Stimulated activated CD4-positive, alpha-beta T cell treated with anti-CD3 and anti-CD28 coated beads, Interleukin-12 subunit alpha, Interleukin-12 subunit beta, amount 100 ng/mL, for 24 hours (primary cell): ENCODE data around the gene RDH11.

Experiments used
- DNase-seq, 2 experiments: peaks; one replicate each; pipeline ENCODE4 v3.0.0-alpha.2; 2020; ENCODE audit warnings: low read depth in 2 of 2

The RDH11 gene

DNA sequence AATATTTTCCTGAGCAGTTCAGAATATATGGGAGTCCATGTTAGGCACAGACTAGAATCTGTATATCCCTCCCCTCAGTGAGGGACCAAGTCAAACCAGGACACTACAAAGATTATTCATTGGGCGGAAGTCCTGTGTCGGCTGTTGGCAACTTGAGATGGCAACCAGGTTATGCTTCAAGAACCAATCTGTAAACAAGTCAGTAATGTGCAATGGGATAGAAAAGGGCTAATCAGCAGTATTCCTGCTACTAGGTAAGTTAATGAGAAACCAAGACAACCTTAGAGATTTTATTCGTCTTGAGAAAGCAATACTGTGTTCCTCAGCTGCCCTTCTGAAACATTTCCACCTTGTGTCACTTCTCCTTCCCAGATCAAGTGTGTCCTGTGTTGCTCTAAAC lies 49.4 kb downstream of the RDH11 start:
- DNase-seq = no peak

DNA sequence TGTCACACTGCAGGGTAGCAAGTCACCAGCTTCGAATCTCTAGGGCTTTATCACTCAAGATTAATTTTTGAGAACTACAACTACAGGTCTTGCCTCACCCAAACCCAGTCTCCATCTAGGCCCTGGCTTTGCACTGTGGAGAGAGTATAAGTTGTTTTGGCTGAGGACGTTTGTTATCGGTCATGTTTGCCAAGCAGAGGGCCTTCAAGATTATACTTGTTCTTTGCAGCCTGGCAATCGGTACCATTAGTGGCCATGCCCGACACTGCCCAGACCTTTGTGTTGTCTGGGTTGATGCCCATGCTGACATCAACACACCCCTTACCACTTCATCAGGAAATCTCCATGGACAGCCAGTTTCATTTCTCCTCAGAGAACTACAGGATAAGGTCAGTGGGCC lies 50.1 kb downstream of the RDH11 start:
- no peak for DNase-seq

DNA sequence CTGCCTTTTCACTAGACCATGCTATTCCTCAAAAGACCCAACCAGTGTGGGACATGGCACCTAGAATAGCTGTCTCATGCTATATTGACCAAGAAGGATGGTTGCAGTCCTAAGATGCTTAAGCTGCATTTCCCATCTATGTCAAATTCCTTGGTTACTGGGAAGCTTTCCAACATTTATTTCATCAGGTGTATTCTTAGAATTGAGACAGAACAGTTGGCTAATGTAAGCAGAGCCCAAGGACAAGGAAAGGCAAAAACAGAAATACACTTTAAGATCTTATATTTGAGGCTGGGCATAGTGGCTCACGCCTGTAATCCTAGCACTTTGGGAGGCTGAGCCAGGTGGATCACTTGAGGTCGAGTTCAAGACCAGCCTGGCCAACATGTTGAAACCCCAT lies 51.1 kb downstream of the RDH11 start:
- DNase-seq = no peak

DNA sequence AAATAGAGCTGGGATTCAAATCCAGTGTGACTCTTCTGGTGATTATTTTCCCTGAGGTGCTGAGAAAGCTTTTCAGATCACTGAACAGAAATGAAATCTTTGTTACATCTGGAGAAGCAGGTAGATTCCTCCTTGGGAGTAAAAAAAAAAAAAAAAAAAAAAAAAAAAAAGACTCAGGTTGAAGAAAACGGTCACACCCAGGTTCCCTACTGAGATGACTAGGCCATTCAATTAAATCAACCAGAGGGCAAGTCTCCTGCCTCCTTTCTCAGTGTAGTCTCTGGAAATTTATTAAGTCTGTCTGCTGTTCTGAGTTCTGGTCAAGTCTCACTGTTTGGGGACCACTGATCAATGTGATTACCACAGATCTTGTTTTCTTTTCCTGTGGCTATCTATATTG lies 51.9 kb downstream of the RDH11 start:
- no peak for DNase-seq

DNA sequence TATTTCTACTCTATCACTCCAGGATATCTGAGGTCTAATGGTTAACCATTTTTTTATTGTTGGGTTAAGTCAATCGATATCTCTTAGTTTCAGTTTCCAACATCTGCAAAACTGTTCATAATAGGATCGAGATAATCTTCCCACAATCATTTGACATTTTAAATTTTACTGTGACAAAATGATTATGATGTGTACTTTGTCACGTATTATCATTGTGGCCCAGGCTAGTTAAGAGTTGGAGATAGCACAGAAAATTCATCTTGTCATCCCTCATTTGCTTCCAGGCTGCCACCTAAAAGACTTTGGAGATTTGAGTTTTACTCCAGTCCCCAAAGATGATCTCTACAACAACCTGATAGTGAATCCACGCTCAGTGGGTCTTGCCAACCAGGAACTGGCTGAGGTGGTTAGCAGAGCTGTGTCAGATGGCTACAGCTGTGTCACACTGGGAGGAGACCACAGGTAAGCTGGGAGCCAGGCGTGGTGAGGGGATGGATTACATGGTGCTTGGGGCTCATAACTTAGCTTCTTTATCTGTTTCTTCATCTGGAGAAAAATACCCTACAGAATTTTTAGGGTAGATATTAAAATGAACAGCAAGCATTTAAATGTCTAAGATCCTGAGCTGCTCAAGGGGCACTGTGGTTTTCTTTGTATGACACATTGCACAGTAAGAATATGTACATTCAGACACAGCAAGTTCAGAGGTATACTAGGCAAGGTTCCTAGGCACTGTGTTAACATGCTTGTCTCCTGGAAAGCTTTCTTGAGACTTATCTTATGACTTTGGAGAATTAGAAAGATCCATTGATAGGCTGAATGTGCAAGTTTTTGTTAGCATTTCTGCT lies 53.4 kb downstream of the RDH11 start:
- DNase-seq = no peak

DNA sequence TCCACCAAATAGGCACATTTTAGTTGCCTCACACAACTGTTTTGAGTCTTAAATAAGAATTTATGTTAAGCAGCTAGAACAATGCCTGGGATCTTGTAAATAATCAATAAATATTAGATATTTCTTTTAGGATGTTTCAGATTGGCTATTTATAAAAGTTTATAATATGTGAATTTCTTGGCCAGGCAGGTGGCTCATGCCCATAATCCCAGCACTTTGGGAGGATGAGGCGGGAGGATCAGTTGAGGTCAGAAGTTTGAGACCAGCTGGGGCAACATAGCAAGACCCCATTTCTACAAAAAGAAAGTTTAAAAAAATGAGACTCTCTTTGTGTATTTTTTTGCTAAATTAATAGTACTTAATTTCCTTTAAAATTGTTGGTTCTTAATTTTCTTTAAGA lies 54.1 kb downstream of the RDH11 start:
- DNase-seq = no peak

DNA sequence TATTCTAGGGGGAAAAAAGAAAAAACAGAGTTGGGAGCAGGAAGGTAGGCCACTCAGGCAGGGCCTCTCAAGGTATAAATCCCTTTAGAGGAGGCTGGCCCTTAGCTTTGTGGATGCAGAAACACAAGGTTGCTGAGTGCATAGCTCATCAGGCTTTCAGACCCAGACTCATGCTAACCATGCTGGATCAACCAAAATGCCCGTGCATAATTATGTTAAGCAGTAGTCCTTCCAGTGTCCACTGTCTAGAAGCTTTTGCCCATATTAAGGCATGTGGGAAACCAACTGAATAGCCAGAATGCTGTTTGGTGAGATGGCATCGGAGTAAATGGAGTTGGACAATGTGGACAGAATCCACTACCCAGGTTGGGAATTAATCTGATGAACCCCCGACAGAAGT lies 56.9 kb downstream of the RDH11 start:
- DNase-seq = no peak

DNA sequence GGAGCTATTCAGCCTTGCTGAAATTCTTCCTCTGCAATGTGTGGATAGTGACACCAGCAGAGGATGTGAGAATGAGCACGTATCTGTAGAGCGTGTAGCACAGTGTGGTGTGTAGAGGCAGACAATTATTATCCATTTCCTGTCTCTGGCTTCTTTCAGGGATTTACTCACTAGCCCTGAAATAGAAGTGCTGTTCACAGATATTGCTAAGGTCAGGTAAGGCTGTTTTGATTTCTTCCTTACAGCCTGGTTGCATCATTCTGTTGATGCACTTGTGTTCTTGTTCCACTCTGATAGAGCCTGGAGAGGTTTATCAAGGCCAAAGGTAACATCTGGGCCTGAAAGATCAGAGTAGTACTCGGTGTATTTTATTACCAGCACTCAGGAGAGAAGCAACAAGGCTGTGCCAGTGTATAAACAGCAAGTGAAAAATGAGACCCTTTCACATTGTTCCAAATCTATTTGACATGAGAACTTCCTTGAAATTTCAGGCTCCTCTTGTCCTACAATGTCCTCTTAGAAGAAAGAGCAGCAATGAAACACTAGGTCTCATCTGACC lies 59.1 kb downstream of the RDH11 start:
- no peak for DNase-seq

DNA sequence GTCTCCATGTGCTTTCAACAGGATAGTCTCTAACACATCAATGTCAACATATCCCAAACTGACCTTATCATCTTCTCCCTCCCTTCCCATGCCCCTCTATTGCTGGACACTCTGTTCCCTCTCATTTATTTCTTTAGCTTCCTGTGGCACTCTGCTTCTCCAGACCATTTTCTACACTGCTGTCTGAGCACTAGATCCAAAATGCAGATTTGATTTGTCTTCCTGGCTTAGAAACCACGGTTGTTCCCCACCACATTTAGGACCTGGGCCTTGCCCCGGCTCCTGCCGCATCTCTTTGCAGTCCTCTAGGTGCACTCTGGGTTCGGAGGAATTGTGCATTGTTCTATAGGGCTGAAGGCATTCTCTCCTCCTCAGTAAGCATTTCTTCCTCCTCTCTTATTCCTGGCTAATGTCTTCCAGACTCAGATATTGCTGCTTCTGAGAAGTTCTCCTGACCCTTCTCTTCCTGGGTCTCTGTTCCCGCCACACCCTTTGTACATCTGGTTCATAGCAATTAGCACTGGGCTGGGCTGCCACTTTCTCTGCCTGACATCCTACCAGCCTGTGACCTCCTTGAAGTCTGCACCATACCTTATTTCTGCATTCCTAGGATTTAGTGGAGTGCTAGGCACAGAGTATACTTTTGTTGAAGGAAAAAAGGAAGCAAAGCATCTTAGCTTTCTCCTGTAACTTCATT lies 62.0 kb downstream of the RDH11 start:
- DNase-seq = no peak

DNA sequence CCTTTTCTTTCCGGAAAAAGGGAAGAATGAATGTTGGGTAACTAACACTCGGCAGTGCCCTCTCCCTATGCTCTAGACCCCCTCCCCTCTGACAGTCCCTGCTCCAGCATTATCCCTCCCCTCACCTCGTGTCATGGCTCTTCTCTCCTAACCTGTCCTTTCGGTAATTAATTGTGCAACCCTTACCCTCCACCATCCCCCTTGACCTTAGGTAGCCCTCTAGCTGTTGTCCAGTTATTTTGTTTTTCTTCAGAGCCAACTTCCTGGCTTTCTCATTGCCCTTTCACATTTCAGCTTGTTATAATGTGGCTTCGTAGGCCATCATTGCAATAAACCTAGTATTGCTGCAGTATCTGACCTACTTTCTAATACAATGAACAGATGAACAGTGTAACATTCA lies 64.6 kb downstream of the RDH11 start:
- DNase-seq = no peak

DNA sequence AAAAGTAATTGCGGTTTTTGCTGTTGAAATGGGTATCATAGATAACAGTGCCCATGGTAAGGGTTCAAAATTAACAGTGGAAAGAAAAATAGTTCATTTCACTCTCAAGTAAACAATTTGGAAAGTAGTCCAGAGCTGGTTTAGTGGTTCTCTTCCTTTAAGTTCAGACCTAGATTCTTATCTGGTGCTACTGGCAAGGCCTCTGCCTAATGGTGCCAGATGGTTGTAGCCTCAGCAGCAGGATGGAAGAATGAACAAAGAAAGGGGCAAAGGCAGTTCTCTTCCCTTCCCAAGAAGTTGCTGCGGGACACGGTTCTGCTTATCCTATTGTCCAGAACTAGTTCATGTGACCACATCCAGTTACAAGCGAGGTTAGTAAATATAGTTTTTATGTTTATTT lies 65.4 kb downstream of the RDH11 start:
- no peak for DNase-seq

DNA sequence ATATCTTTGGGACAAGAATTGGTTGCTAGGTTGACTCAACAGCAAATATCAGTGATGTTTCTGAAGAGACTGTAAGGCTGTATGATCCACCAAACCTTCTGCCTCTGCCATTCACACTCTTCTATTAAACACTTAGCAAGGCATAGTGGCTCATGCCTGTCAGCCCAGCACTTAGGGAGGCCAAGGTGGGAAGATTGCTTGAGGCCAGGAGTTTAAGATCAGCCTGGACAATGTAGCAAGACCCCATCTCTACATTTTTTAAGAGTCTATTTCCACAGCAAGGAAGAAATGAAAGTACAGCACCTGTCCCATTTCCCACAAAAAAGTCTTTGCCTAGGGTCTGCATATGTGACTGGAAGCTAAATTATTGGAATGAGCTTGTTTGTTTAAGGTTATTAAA lies 68.0 kb downstream of the RDH11 start:
- DNase-seq = no peak
